ENCODE data around the gene GAL3ST2.
"Not testable (repeated sequence)": the region's sequence is repeated elsewhere in the genome, so short reads cannot be mapped to it uniquely, and the experiment has no call there.

GAL3ST2 gene

DNA sequence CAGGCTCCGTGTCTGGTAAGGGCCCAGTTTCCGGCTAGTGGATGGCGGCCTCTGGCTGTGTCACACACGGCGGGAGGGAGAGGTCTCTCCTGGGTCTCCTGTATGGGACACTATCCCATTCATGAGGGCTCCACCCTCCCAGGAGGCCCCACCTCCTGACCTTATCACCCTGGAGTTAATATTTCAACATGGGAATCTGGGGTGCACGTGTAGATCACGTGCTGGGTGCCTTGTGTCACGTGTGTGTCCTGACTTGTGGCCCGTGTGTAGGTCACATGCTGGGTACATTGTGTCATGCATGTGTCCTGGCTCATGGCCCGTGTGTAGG, 42.3 kb downstream of the GAL3ST2 start:
- no peak for DNase-seq (ENCODE audit: low read depth)

DNA sequence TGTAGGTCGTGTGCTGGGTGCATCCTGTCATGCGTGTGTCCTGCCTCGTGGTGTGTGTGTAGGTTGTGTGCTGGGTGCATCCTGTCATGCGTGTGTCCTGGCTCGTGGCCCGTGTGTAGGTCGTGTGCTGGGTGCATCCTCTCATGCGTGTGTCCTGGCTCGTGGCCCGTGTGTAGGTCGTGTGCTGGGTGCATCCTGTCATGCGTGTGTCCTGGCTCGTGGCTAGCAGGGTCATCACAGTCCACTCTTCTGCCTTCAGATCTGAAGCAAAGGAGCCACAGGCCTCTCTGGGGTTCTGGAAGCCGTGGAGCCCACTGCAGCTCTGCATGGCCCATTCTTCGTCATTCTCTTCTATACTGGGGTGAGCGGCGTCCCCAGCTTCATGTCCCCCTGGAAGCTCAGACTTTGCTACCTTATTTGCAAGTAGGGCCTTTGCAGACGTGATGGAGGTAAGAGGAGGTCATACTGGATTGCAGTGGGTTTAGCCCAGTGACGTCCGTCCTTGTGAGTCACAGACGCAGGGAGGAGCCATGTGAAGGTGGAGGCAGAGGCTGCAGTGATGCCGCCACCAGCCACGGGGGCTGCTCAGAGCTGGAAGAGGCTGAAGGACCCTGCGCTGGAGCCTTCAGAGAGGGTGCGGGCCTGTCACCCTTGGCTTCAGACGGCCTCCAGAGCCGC, 43.5 kb downstream of the GAL3ST2 start:
- H3K4me3 ChIP-seq (ENCODE audit: low read depth, low read length); DNase-seq (ENCODE audit: low read depth): not testable (repeated sequence)

More for the DNA sequence above, 42.3 kb downstream of the GAL3ST2 start:
- H3K4me3 ChIP-seq (ENCODE audit: low read depth, low read length), result no peak overlapping the region
- TF ChIP-seq, protein P1, sequence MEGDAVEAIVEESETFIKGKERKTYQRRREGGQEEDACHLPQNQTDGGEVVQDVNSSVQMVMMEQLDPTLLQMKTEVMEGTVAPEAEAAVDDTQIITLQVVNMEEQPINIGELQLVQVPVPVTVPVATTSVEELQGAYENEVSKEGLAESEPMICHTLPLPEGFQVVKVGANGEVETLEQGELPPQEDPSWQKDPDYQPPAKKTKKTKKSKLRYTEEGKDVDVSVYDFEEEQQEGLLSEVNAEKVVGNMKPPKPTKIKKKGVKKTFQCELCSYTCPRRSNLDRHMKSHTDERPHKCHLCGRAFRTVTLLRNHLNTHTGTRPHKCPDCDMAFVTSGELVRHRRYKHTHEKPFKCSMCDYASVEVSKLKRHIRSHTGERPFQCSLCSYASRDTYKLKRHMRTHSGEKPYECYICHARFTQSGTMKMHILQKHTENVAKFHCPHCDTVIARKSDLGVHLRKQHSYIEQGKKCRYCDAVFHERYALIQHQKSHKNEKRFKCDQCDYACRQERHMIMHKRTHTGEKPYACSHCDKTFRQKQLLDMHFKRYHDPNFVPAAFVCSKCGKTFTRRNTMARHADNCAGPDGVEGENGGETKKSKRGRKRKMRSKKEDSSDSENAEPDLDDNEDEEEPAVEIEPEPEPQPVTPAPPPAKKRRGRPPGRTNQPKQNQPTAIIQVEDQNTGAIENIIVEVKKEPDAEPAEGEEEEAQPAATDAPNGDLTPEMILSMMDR (IDR thresholded peaks at IDR 0.05; ENCODE audit: control insufficient read depth, extremely low read depth, insufficient read depth), result no peak

DNA sequence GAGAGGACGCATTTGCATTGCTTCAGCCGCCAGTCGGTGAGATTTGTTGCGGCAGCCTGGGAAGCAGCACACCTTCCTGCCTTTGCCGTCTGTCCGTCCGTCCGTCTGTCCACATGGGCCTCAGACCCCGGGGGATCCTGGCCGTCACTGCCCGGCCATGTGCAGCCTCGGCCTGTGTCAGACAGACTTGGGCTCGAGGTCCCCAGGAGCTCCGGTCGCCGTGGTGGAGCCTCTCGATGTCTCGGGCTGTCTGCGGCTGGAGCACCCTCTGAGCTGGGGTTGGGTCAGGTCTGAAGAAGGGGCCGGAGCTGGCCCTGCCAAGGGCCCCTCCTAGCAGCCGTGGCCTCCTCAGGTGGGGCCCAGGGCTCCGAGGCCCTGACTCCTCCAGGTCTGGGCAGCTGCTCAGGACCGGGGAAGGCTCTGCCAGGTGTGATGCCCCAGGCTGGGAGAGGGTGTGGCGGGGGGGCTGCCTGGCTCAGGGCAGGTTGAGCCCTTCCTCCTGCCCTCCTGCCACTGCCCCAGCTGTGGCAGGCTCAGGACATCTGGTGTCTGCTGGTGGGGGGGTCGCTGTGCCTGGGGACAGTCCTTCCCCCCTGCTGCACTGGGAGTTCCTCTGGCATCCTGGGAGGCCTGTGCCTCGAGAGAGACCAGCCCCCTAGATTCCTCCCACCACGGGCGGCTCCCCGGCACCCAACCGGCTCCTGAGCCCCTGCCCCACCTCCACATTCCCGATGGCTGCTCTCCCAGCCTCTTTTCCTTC, 44.2 kb downstream of the GAL3ST2 start:
- no peak overlapping the region for H3K4me3 ChIP-seq (ENCODE audit: low read depth, low read length)
- DNase-seq (ENCODE audit: low read depth), result no peak
- TF ChIP-seq, protein P1 (IDR thresholded peaks at IDR 0.05; ENCODE audit: control insufficient read depth, extremely low read depth, insufficient read depth), result no peak

DNA sequence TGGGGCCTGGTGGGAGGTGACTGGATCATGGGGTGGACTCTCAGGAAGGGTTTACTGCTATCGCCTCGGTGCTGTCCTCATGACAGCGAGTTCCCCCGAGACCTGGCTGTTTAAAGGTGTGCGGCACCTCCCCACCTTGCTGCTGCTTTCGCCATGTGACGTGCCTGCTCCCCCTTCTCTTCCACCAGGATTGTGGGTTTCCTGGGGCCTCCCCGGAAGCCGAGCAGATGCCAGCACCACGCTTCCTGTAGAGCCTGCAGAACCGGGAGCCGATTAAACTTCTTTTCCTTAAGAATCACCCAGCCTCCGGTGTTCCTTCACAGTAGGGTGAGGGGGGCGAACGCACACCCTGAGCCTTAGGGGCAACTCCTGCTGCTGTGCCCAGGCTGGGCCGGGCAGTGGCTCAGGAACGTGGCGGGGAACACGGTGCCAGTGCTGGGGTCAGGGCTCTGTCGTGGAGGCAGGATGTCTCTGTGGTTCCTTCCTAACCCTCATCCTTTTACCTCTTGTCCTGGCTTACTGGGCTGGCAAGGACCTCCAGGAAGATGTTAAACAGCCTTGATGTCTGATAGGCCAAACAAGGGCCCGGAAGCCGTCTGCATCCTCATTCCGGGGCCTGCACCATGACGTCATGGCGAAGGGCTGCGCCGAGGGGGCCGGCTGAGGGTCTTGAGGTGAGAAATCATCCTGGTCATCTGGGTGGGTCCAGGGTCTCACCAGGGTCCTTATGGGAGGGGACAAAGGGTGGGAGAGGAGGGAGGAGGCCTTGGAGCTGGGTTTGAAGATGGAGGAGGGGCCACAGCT, 45.0 kb downstream of the GAL3ST2 start:
- H3K4me3 ChIP-seq (ENCODE audit: low read depth, low read length), result no peak overlapping the region
- TF ChIP-seq, protein P1 (IDR thresholded peaks at IDR 0.05; ENCODE audit: control insufficient read depth, extremely low read depth, insufficient read depth), result no peak
- no peak for DNase-seq (ENCODE audit: low read depth)

DNA sequence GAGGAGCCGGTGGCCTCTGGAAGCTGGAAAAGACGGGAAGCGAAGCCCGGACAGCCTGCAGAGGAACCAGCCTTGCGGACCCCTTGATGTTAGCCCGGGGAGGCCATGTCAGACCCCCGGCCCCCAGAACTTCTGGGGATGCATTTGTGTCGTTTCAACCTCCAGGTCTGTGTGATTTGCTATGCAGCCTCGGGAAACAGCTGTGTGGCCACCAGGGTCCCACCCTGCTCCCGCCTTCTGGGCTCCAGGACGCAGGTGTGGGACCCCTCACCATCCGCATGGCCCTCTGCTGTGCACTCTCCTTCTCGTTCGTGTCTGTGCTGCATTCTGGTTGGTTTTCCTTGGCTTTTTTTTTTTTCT, 45.6 kb downstream of the GAL3ST2 start:
- TF ChIP-seq, protein P1 (IDR thresholded peaks at IDR 0.05; ENCODE audit: control insufficient read depth, extremely low read depth, insufficient read depth), result no peak
- H3K4me3 ChIP-seq (ENCODE audit: low read depth, low read length), result no peak overlapping the region
- no peak for DNase-seq (ENCODE audit: low read depth)

DNA sequence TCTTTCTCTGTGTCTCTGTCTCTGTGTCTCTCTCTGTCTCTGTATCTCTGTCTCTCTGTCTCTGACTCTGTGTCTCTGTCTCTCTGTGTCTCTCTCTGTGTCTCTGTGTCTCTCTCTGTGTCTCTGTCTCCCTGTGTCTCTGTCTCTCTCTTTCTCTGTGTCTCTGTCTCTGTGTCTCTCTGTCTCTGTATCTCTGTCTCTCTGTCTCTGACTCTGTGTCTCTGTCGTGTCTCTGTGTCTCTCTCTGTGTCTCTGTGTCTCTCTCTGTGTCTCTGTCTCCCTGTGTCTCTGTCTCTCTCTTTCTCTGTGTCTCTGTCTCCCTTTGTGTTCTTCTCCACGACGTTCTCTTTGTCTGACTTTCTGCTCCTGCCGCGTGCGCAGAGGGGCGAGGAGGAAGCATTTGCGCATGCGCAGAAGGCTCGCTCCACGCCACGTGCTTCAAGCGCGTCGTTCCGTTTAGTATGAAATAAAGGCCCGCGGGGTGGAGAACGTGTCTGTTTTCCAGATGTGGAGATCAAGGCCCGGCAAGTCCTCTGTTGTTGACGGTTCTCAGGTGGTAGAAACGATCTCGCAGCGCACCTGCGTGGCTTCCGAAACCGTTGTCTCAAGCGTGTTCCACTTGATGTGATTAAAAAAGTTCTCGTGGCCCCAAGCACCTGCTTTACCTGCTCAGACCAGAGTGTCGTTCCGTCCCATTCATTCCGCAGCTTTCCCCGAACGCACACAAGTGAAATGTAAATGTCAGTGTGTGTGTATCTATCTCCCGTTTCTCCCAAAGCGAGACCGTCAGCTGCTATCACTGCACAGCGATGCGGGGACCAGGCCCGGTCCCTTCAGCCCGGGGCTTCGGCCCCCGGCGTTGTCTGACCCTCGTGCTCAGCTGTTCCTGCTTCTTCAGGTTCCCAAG, 47.2 kb downstream of the GAL3ST2 start:
- H3K4me3 ChIP-seq (ENCODE audit: low read depth, low read length); DNase-seq (ENCODE audit: low read depth): not testable (repeated sequence)

DNA sequence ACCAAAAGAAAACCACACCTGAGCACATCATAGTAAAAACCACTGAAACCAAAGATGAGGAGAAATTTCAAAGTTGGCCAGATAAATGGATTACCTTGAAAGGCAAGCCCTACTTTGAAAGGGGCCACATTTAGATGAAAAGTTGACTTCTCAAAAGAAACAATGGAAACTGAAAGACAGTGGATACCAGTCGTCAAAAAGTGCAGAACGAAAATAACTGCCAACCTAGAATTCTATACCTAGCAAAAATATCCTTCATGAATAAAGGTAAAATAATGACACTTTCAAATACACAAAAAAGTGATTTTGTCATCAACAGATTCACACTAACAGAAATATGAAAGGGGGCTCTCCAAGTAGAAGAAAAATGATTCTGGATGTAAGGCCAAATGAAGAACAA, 50.8 kb downstream of the GAL3ST2 start:
- TF ChIP-seq, protein P1 (IDR thresholded peaks at IDR 0.05; ENCODE audit: control insufficient read depth, extremely low read depth, insufficient read depth), result no peak
- DNase-seq (ENCODE audit: low read depth), result no peak
- no peak overlapping the region for H3K4me3 ChIP-seq (ENCODE audit: low read depth, low read length)
